ENCODE measurements around the gene TRIM28.

Gene TRIM28

DNA sequence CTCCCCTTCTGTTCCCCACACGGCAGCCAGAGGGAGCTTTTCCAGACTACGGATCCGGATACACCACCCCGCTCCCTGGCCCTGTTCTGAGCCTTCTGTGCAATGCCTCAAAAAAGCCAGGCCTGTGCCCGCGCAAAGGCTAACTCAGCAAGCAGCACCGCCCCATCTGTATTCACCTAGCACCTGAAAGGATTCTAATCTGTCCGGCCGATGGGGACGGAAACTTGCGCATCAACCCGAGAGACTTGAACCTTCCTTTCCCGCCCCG, 24.8 kb upstream of the TRIM28 start:
- ChIA-PET CTCF (interaction anchor here (0.6 to 9.3 kb wide), 24 partner anchors 8 to 362 kb away, joined by 3 to 109 read pairs (median 7); partner anchors contain the start of genes CHMP2A, SLC27A5, TRIM28 and UBE2M), POLR2A (interaction anchor here (0.7 to 3.8 kb wide), 5 partner anchors 19 to 79 kb away, joined by 3 to 37 read pairs (median 7); partner anchors contain the start of genes CHMP2A, TRIM28 and ZNF132)
- DNase-seq (ENCODE audit: low read depth, low spot score), result no peak
- TF ChIP-seq, protein P1, sequence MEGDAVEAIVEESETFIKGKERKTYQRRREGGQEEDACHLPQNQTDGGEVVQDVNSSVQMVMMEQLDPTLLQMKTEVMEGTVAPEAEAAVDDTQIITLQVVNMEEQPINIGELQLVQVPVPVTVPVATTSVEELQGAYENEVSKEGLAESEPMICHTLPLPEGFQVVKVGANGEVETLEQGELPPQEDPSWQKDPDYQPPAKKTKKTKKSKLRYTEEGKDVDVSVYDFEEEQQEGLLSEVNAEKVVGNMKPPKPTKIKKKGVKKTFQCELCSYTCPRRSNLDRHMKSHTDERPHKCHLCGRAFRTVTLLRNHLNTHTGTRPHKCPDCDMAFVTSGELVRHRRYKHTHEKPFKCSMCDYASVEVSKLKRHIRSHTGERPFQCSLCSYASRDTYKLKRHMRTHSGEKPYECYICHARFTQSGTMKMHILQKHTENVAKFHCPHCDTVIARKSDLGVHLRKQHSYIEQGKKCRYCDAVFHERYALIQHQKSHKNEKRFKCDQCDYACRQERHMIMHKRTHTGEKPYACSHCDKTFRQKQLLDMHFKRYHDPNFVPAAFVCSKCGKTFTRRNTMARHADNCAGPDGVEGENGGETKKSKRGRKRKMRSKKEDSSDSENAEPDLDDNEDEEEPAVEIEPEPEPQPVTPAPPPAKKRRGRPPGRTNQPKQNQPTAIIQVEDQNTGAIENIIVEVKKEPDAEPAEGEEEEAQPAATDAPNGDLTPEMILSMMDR (IDR thresholded peaks at IDR 0.05; ENCODE audit: insufficient read depth, low read length, missing control alignments), result peak; percentile 91
- H3K4me3 ChIP-seq (ENCODE audit: low read depth, low read length), result peak overlapping the region; percentile 89

DNA sequence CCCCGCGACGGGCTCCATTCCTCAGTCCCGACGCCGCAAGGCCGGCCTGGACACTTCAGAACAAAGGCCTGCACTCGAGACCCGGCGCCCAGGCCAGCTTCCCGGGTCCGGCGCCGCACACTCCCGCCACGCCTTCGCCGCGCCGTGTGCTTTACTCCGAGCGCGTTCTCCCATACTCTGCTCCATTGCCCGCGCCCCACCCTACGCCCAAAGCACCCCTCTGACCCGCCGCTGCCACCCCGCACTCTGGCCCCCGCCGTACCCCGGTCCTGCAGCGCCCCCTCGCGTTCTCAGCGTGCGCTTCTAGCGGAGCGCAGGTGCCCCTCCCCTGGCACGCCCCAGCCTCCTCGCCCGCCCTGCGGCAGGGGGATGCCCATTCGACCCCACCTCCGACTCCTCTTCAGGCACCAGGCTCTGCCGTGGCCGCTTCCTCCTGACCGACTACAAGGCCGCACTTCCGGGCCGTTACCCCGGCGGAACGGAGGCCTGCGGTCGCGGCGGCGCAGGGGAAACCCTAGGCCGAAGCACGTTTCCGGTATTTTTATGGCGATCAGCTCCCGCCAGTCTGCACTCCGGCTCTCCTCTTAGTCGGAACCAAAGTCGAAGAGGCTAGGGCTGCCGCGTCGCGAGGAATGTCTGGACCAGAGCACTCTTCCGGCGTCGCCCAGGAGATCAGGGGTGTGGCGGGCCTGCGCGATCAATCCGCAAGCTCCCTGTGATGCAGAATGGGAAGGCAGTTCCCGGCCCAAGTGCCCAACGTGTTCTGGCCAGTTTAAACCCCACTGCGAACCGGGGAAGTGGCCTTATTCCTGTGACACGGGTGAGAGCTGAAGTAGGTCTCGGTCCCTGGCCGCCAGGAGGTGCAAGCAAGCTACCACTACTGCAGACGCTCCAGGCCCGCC, 24.3 kb upstream of the TRIM28 start, which contains the start of gene ZBTB45:
ZBTB45 (minus strand) TSS at position 456 of the 902 bp plus-strand sequence. CDS start 2,137 bp downstream, outside the sequence.
- POLR2A ChIA-PET, result interaction anchor here (0.6 to 3.8 kb wide), 15 partner anchors 9 to 241 kb away, joined by 3 to 37 read pairs (median 4); partner anchors contain the start of genes CHMP2A, TRIM28, ZNF132 and ZNF497
- CTCF ChIA-PET, result interaction anchor here (0.6 to 9.3 kb wide), 27 partner anchors 9 to 363 kb away, joined by 3 to 109 read pairs (median 7); partner anchors contain the start of genes CHMP2A, SLC27A5, TRIM28 and UBE2M
- TF ChIP-seq, protein P1 (IDR thresholded peaks at IDR 0.05; ENCODE audit: insufficient read depth, low read length, missing control alignments), result peak; percentile 90
- peak; percentile 83 for DNase-seq (ENCODE audit: low read depth, low spot score)
- peak within 1 kb of the TSS; percentile 89 for H3K4me3 ChIP-seq (ENCODE audit: low read depth, low read length)

DNA sequence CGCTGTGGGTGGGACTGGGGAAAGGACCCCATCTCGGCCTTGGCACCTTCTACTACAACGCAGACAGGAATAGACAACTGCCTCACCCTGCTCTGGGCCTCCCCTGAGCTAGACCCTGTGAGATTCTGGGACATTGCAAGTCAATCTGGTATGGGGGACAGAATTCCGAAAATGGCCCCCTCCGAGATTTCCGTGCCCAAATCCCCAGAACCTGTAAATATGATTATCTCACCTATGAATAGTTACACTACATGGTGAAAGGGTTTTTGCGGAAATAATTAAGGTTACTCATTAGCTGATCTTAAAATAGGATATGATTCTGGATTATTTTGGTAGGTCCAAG, 23.6 kb upstream of the TRIM28 start:
- TF ChIP-seq, protein P1 (IDR thresholded peaks at IDR 0.05; ENCODE audit: insufficient read depth, low read length, missing control alignments), result no peak
- POLR2A ChIA-PET, result interaction anchor here (0.6 to 3.8 kb wide), 11 partner anchors 12 to 242 kb away, joined by 3 to 37 read pairs (median 5); partner anchors contain the start of genes CHMP2A, TRIM28, ZNF584 and ZNF8
- peak overlapping the region; percentile 89 for H3K4me3 ChIP-seq (ENCODE audit: low read depth, low read length)
- DNase-seq (ENCODE audit: low read depth, low spot score), result no peak
- CTCF ChIA-PET, result interaction anchor here (0.6 to 9.3 kb wide), 17 partner anchors 8 to 89 kb away, joined by 3 to 109 read pairs (median 10); partner anchors contain the start of genes CHMP2A, SLC27A5, TRIM28 and UBE2M

DNA sequence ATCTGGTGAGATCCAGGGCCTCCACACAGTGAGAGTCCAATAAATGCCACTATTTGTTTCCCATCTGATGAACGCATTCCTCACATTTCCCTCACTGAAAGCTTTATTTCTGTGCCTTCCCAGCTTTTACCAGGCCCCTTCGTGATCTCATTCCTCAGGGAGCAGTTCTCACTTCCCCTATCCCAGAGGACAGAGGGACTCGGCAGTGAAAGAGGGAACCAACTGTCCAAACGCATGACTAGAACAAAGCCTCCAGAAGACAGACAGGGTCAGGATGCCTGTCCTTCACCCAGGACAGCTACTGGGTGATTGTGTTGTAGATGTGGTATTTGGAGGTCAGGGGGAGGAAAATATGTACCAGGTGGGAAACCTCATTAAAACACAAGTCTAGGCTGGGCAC, 22.2 kb upstream of the TRIM28 start:
- ChIA-PET POLR2A (interaction anchor here (1.4 to 3.8 kb wide), 3 partner anchors 9 to 23 kb away, joined by 5 to 37 read pairs (median 7); partner anchors contain the start of gene TRIM28), CTCF (interaction anchor here (0.7 to 9.3 kb wide), 6 partner anchors 11 to 59 kb away, joined by 3 to 109 read pairs (median 36); partner anchors contain the start of genes CHMP2A and SLC27A5)
- TF ChIP-seq, protein P1 (IDR thresholded peaks at IDR 0.05; ENCODE audit: insufficient read depth, low read length, missing control alignments), result no peak
- no peak for DNase-seq (ENCODE audit: low read depth, low spot score)
- no peak overlapping the region for H3K4me3 ChIP-seq (ENCODE audit: low read depth, low read length)

DNA sequence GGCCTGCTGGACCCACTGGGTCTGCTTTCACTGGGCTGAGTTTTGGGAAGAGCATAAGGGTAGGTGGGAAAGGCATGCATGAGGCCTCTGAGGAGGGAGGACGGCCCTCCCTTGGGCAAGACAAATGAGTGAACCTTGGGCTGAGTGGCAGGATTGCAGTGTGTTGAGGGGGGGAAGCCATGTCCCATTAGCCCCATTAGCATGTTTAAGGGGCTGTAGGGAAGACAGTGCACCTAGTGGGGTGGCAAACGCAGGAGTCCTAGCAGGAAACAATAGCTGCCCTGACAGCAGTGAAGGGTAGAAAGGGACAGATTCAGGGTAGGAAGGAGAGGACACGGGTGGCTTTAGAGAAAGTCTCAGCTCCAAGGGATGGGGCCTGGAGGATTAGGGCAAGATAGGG, 21.2 kb upstream of the TRIM28 start:
- TF ChIP-seq, protein P1 (IDR thresholded peaks at IDR 0.05; ENCODE audit: insufficient read depth, low read length, missing control alignments), result no peak
- CTCF ChIA-PET, result interaction anchor here (1.1 to 5.7 kb wide), 3 partner anchors 9 to 31 kb away, joined by 5 to 37 read pairs (median 35); partner anchors contain the start of genes CHMP2A and SLC27A5
- POLR2A ChIA-PET, result interaction anchor here (1.4 kb wide), 1 partner anchor 10 kb away, joined by 7 read pairs; no protein-coding TSS in a partner anchor
- DNase-seq (ENCODE audit: low read depth, low spot score), result no peak
- no peak overlapping the region for H3K4me3 ChIP-seq (ENCODE audit: low read depth, low read length)

Measured in AG04449 (cell line).